AG04449 (cell line): ENCODE measurements around the gene HS2ST1.
"Not testable (repeated sequence)": the region's sequence is repeated elsewhere in the genome, so short reads cannot be mapped to it uniquely, and the experiment has no call there.

Experiments used
- CTCF ChIA-PET: fragments of 350-600 bp; formaldehyde crosslinking; extraction: SDS; loops from one replicate; lab custom pipeline; 2021; ENCODE audit warnings: antibody characterized with exemption; lab: Yijun Ruan, JAX
- POLR2A ChIA-PET: fragments of 400-600, 350-600 bp; formaldehyde crosslinking; extraction: SDS; loops from one replicate; lab custom pipeline; 2020; ENCODE audit warnings: antibody characterized with exemption, inconsistent platforms; lab: Yijun Ruan, JAX
- DNase-seq: peaks from one replicate; pipeline ENCODE4 v3.0.0-alpha.2; 2010; ENCODE audit warnings: low read depth, low spot score
- H3K4me3 ChIP-seq: 2 replicates; pipeline ENCODE4 v1.5.1; 2011; ENCODE audit warnings: low read depth, mild to moderate bottlenecking, control low read depth, low read length
- TF ChIP-seq, protein P1 (sequence below): IDR thresholded peaks from one replicate; pipeline ENCODE4 v1.5.1; 2011; ENCODE audit warnings: mild to moderate bottlenecking, moderate library complexity, low read length, control low read depth, inconsistent platforms; ENCODE audit not compliant: insufficient read depth; ENCODE audit errors: missing control alignments

The HS2ST1 gene

DNA sequence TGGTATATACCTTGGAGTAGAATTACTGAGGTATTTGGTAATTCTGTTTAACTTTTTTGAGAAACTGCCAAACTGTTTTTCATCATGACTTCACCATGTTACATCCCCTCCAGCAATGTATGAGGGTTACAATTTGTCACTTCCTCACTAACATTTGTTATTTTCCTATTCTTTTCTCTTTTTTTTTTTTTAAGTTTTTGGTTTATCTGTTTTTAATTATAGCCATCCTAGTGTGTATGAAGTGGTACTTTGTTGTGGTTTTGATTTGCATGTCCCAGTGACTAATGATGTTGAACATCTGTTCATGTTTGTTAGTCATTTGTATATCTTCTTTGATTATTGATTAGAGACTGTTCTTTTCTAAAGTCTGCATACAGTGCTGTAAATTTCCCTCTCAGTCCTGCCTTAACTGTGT is 147.3 kb downstream of the HS2ST1 start:
- no peak for DNase-seq
- ChIA-PET POLR2A (no interaction called here), CTCF (no interaction called here)
- TF ChIP-seq, protein P1, sequence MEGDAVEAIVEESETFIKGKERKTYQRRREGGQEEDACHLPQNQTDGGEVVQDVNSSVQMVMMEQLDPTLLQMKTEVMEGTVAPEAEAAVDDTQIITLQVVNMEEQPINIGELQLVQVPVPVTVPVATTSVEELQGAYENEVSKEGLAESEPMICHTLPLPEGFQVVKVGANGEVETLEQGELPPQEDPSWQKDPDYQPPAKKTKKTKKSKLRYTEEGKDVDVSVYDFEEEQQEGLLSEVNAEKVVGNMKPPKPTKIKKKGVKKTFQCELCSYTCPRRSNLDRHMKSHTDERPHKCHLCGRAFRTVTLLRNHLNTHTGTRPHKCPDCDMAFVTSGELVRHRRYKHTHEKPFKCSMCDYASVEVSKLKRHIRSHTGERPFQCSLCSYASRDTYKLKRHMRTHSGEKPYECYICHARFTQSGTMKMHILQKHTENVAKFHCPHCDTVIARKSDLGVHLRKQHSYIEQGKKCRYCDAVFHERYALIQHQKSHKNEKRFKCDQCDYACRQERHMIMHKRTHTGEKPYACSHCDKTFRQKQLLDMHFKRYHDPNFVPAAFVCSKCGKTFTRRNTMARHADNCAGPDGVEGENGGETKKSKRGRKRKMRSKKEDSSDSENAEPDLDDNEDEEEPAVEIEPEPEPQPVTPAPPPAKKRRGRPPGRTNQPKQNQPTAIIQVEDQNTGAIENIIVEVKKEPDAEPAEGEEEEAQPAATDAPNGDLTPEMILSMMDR: no peak
- no peak overlapping the region for H3K4me3 ChIP-seq

DNA sequence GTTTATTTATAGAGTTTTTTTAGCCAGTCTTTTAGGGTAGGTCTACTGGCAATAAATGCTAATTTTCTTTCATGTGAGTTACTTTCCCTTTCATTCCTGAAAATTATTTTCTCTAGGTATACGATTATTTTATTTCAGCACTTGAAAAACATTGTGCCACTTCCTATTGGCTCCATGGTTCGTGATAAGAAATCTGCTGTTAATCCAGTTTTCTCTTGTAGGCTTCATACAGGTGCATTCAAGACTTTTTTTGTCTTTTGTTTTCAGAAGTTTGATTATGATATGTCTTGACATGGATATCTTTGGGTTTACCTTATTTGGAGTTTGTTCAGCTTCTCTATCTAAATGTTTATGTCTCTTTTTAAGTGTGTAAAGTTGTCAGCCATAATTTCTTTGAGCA is 148.3 kb downstream of the HS2ST1 start:
- no peak for DNase-seq
- H3K4me3 ChIP-seq: no peak overlapping the region
- CTCF ChIA-PET: interaction anchor here (1.7 to 2.5 kb wide), 2 partner anchors 9 to 21 kb away, joined by 4 to 14 read pairs; no protein-coding TSS in a partner anchor
- POLR2A ChIA-PET: no interaction called here
- TF ChIP-seq, protein P1: no peak

DNA sequence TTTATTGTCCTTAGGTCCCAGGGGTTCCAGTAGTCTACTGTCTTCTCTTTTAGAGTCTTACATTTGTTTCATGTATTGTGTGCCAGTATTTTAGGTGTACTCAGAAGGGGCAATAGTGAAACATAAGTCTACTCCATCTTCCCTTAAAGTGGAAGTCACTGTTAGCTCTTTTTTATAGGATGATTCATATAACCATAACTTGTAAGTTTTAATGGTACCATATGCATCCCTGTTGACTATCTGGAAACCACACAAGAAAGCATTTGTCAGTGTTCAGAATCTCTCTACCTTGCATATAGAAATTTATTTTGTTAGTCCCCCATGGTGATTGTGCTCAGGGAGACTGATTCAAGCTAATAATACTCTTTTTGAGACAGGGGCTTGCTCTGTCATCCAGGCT is 149.9 kb downstream of the HS2ST1 start:
- no peak overlapping the region for H3K4me3 ChIP-seq
- DNase-seq: no peak
- POLR2A ChIA-PET: no interaction called here
- CTCF ChIA-PET: interaction anchor here (1.3 to 2.5 kb wide), 3 partner anchors 9 to 20 kb away, joined by 4 to 14 read pairs (median 4); no protein-coding TSS in a partner anchor
- TF ChIP-seq, protein P1: no peak

DNA sequence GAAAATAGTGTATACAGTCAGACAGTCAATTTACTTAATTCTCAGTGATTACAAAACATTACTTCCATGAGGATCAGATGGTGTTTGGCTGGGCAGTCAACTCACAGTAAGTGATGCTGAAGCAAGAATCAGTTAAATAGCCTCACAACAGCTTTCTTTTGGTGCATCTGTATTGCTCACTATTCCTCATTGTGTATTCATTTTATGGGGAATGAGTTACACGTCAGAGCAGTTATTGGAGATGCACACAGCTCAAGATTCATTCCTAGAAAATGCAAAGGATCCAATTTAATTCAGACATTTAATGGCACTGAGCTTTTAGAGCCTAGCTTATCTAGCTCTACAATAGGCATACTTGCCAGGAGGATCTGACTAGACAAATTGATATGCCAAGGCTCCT is 150.6 kb downstream of the HS2ST1 start:
- ChIA-PET CTCF (interaction anchor here (2.5 kb wide), 1 partner anchor 19 kb away, joined by 14 read pairs; no protein-coding TSS in a partner anchor), POLR2A (no interaction called here)

DNA sequence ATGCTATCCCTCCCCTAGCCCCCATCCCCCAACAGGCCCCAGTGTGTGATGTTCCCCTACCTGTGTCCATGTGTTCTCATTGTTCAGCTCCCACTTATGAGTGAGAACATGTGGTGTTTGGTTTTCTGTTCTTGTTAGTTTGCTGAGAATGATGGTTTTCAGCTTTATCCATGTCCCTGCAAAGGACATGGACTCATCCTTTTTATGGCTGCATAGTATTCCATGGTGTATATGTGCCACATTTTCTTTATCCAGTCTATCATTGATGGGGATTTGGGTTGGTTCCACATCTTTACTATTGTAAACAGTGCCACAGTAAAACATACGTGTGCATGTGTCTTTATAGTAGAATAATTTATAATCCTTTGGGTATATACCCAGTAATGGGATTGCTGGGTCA is 152.3 kb downstream of the HS2ST1 start:
- POLR2A ChIA-PET: not testable (repeated sequence)
- CTCF ChIA-PET: interaction anchor here (1.0 to 1.6 kb wide), 2 partner anchors 18 to 102 kb away, joined by 3 read pairs; no protein-coding TSS in a partner anchor

More for the DNA sequence above, 150.6 kb downstream of the HS2ST1 start:
- no peak for DNase-seq
- TF ChIP-seq, protein P1: no peak
- no peak overlapping the region for H3K4me3 ChIP-seq

DNA sequence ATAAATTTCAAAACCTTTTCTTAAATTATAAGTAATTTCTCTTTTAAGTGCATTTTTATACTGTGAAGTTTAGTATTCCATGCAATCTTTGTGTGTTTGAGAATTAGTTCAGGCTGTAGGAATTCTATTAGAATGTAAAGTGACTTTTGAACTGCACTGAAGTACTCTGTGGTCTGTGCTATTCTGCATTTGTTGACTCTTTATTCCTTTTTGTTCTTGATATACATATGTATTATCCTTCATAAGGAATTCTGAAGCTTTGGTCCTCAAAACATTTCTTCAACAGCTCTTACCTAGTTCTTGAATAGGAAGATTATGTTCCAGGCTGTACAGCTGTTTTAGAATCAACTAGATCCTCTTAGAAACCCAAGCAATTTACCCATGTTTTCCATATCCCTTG is 158.0 kb downstream of the HS2ST1 start:
- no peak overlapping the region for H3K4me3 ChIP-seq
- TF ChIP-seq, protein P1: no peak
- POLR2A ChIA-PET: no interaction called here
- DNase-seq: no peak
- CTCF ChIA-PET: interaction anchor here (1.7 to 6.5 kb wide), 2 partner anchors 8 to 12 kb away, joined by 4 to 50 read pairs; no protein-coding TSS in a partner anchor

More for the DNA sequence above, 152.3 kb downstream of the HS2ST1 start:
- H3K4me3 ChIP-seq, DNase-seq: not testable (repeated sequence)

DNA sequence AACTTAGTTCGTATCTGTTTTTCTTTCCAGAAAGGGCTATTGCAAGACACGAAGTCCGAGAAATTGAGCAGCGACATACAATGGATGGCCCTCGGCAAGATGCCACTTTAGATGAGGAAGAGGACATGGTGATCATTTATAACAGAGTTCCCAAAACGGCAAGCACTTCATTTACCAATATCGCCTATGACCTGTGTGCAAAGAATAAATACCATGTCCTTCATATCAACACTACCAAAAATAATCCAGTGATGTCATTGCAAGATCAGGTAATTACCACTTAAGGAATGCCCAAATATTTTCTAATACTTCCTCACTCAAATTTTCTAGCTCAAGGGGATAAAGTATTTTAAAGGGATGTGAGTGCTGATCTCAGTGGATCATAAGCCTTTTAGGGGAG is 158.5 kb downstream of the HS2ST1 start:
- CTCF ChIA-PET: interaction anchor here (1.7 to 6.5 kb wide), 2 partner anchors 9 to 11 kb away, joined by 4 to 50 read pairs; no protein-coding TSS in a partner anchor

More for the DNA sequence above, 158.5 kb downstream of the HS2ST1 start:
- TF ChIP-seq, protein P1: no peak
- POLR2A ChIA-PET: no interaction called here
- DNase-seq: no peak
- H3K4me3 ChIP-seq: no peak overlapping the region
